ENCODE measurements around the gene C3.

The C3 gene

GRCh38 chr19:6730153-6730804, 9.8 kb upstream of the C3 start:
- no peak for DNase-seq

GRCh38 chr19:6729573-6730152, 9.2 kb upstream of the C3 start:
- no peak for DNase-seq

- no peak for DNase-seq
Measured at GRCh38 chr19:6728346-6728745, 7.9 kb upstream of the C3 start.

GRCh38 chr19:6725513-6726231, 5.2 kb upstream of the C3 start:
- no peak for DNase-seq

GRCh38 chr19:6724631-6725492, 4.4 kb upstream of the C3 start:
- DNase-seq, result no peak

- no peak for DNase-seq
Measured at GRCh38 chr19:6723738-6724137, 3.3 kb upstream of the C3 start.

- no peak for DNase-seq
Measured at GRCh38 chr19:6723108-6723618, 2.7 kb upstream of the C3 start.

- DNase-seq, result no peak
Measured at GRCh38 chr19:6721773-6722172, 1.3 kb upstream of the C3 start.

- DNase-seq, result no peak
Measured at GRCh38 chr19:6721138-6721474, 656 bp upstream of the C3 start.

GRCh38 chr19:6719992-6720368, 470 bp downstream of the C3 start:
- DNase-seq, result no peak

GRCh38 chr19:6719540-6719861, 949 bp downstream of the C3 start:
- no peak for DNase-seq

GRCh38 chr19:6718741-6719539, 1.5 kb downstream of the C3 start:
- DNase-seq, result no peak

- no peak for DNase-seq
Measured at GRCh38 chr19:6718111-6718740, 2.2 kb downstream of the C3 start.

GRCh38 chr19:6717441-6717971, 2.9 kb downstream of the C3 start:
- DNase-seq, result no peak

- no peak for DNase-seq
Measured at GRCh38 chr19:6717036-6717435, 3.4 kb downstream of the C3 start.

GRCh38 chr19:6716610-6716970, 3.9 kb downstream of the C3 start:
- no peak for DNase-seq

- DNase-seq, result no peak
Measured at GRCh38 chr19:6714749-6715555, 5.5 kb downstream of the C3 start.

GRCh38 chr19:6713773-6714692, 6.4 kb downstream of the C3 start:
- DNase-seq, result no peak

GRCh38 chr19:6712692-6713670, 7.5 kb downstream of the C3 start:
- DNase-seq, result no peak

All from activated gamma-delta T cell (primary cell).